Keratinocyte (primary cell): Measurements from ENCODE around the gene RPS18. TPM values are rescaled to one million over a fixed set of nuclear protein-coding genes. Genes with fewer than 3 reads are reported as not detected.

Experiments
- DNase-seq: peaks from one replicate; pipeline ENCODE4 v3.0.0-alpha.2; 2011; ENCODE audit warnings: low read depth, missing footprints, low spot score
- FAIRE-seq: peaks from 2 replicates; lab custom pipeline; 2011; peaks lifted over from hg19 to GRCh38; lab: Jason Lieb, UNC
- H2AFZ ChIP-seq: 2 replicates; pipeline ENCODE4 v1.6.0; 2012; ENCODE audit warnings: low read length, control low read depth, inconsistent platforms; ENCODE audit not compliant: control insufficient read depth
- H3K27ac ChIP-seq: 2 replicates; pipeline ENCODE4 v1.5.1; 2011; ENCODE audit warnings: low read length; ENCODE audit not compliant: control insufficient read depth, insufficient read depth
- H3K27me3 ChIP-seq: 3 replicates; pipeline ENCODE4 v1.6.0; 2011; ENCODE audit warnings: low read length; ENCODE audit not compliant: control insufficient read depth, insufficient read depth; ENCODE audit errors: extremely low read depth
- H3K36me3 ChIP-seq, 2 experiments: 2 replicates in 1 of 2; 3 replicates in 1 of 2; pipeline ENCODE4 v1.5.1; 2011; ENCODE audit warnings: low read length in 2 of 2, mild to moderate bottlenecking in 1 of 2; ENCODE audit not compliant: control insufficient read depth in 2 of 2, insufficient read depth in 2 of 2; ENCODE audit errors: extremely low read depth in 1 of 2
- H3K4me1 ChIP-seq: 3 replicates; pipeline ENCODE4 v1.5.1; 2011; ENCODE audit warnings: low read length; ENCODE audit not compliant: control insufficient read depth, insufficient read depth; ENCODE audit errors: extremely low read depth
- H3K4me2 ChIP-seq: 3 replicates; pipeline ENCODE4 v1.6.0; 2011; ENCODE audit warnings: low read depth, low read length; ENCODE audit not compliant: control insufficient read depth, insufficient read depth; ENCODE audit errors: extremely low read depth
- H3K4me3 ChIP-seq, 3 experiments: fragments of 200-600 bp in 1 of 3; sonication (generic) in 1 of 3; 2 replicates in 2 of 3; 3 replicates in 1 of 3; pipeline ENCODE4 v1.5.1; 2011 to 2016; ENCODE audit warnings: low read length in 3 of 3, mild to moderate bottlenecking in 3 of 3, control low read depth in 2 of 3, inconsistent platforms in 1 of 3, low read depth in 1 of 3, mixed read lengths in 1 of 3, mixed run types in 1 of 3, moderate library complexity in 1 of 3; ENCODE audit not compliant: control insufficient read depth in 2 of 3, insufficient read depth in 2 of 3; ENCODE audit errors: extremely low read depth in 1 of 3
- H3K79me2 ChIP-seq: 2 replicates; pipeline ENCODE4 v1.6.0; 2012; ENCODE audit warnings: low read length; ENCODE audit not compliant: control insufficient read depth, insufficient read depth
- H3K9ac ChIP-seq: 3 replicates; pipeline ENCODE4 v1.6.0; 2011; ENCODE audit warnings: low read length; ENCODE audit not compliant: control insufficient read depth, insufficient read depth; ENCODE audit errors: extremely low read depth
- H3K9me1 ChIP-seq: 3 replicates; pipeline ENCODE4 v1.6.0; 2011; ENCODE audit warnings: low read length; ENCODE audit not compliant: control insufficient read depth, insufficient read depth; ENCODE audit errors: extremely low read depth
- H3K9me3 ChIP-seq: 2 replicates; pipeline ENCODE4 v1.5.1; 2012; ENCODE audit warnings: low read depth, low read length; ENCODE audit not compliant: control insufficient read depth
- H4K20me1 ChIP-seq: 3 replicates; pipeline ENCODE4 v1.6.0; 2011; ENCODE audit warnings: low read length; ENCODE audit not compliant: control insufficient read depth, insufficient read depth; ENCODE audit errors: extremely low read depth
- EZH2 ChIP-seq: IDR thresholded peaks from one replicate; pipeline ENCODE4 v1.6.1; 2012; ENCODE audit warnings: inconsistent platforms, mild to moderate bottlenecking, low read length, moderate library complexity
- dilution Hi-C: fragments of 300-500 bp; cut with MboI; formaldehyde crosslinking; loops from one replicate; pipeline ENCODE4 v1.7.0; 2020; ENCODE audit warnings: low sequenced_read_pairs; ENCODE audit not compliant: extremely low pct_ligation_motif_present
- polyA plus RNA-seq, 5 experiments: library from polyadenylated mRNA; depleted of rRNA in 3 of 5; stranded (reverse) in 3 of 5; stranded (forward) in 1 of 5; unstranded in 1 of 5; fragments of >200 nt; gene quantifications; 1 replicate in 1 of 5; 2 replicates in 3 of 5; 3 replicates in 1 of 5; pipeline versions ENCODE4 v1.2.1 to v1.2.3, GENCODE V29; 2011 to 2012; ENCODE audit warnings: missing spikeins in 2 of 5, low read depth in 1 of 5, low replicate concordance in 1 of 5
- TF ChIP-seq, protein P1 (sequence below), 3 experiments: IDR thresholded peaks in 1 of 3; conservative IDR thresholded peaks in 1 of 3; optimal IDR thresholded peaks in 1 of 3; 2 replicates in 2 of 3; 3 replicates in 1 of 3; pipeline versions ENCODE3 to v1.5.1; 2011; ENCODE audit warnings: low read length in 3 of 3, mild to moderate bottlenecking in 3 of 3, moderate library complexity in 2 of 3, control low read depth in 1 of 3, inconsistent platforms in 1 of 3; ENCODE audit not compliant: insufficient read depth in 2 of 3; ENCODE audit errors: extremely low read depth in 1 of 3

RPS18 gene
- polyA plus RNA-seq, 1 donor (not counting 4 experiments of a cell fraction or from before 2014, with no cell fraction given): 6,374 TPM

GRCh38 chr6:33296797-33297405 lies 25.0 kb downstream of the RPS18 start:
- DNase-seq (no peak), FAIRE-seq (no peak)
- Histone ChIP-seq H3K36me3 (peaks cover 26 to 28% of the 10 kb centered on the region in 2 experiments), H3K4me1 (peaks cover 14% of the 10 kb centered on the region), H3K79me2 (peaks cover 21% of the 10 kb centered on the region), H3K4me2 (peak overlapping the region; percentile 89), H3K9me1 (no peaks in the 10 kb centered on the region), H3K27me3 (no peaks in the 10 kb centered on the region), H3K9ac (peak overlapping the region; percentile 88), H3K4me3 (peak overlapping the region; percentile 66 to 79 (median 70)), H2AFZ (peak overlapping the region; percentile 70), H4K20me1 (no peaks in the 10 kb centered on the region), H3K9me3 (no peaks in the 10 kb centered on the region), H3K27ac (peak overlapping the region; percentile 85)
- dilution Hi-C loops: no loop called here
- TF ChIP-seq EZH2: no peak
- TF ChIP-seq, protein P1, sequence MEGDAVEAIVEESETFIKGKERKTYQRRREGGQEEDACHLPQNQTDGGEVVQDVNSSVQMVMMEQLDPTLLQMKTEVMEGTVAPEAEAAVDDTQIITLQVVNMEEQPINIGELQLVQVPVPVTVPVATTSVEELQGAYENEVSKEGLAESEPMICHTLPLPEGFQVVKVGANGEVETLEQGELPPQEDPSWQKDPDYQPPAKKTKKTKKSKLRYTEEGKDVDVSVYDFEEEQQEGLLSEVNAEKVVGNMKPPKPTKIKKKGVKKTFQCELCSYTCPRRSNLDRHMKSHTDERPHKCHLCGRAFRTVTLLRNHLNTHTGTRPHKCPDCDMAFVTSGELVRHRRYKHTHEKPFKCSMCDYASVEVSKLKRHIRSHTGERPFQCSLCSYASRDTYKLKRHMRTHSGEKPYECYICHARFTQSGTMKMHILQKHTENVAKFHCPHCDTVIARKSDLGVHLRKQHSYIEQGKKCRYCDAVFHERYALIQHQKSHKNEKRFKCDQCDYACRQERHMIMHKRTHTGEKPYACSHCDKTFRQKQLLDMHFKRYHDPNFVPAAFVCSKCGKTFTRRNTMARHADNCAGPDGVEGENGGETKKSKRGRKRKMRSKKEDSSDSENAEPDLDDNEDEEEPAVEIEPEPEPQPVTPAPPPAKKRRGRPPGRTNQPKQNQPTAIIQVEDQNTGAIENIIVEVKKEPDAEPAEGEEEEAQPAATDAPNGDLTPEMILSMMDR (optimal IDR thresholded peaks at IDR 0.05 in 1 of 3, IDR thresholded peaks at IDR 0.05 in 1 of 3, conservative IDR thresholded peaks at IDR 0.05 in 1 of 3; ENCODE audit: extremely low read depth in 1 of 3, insufficient read depth in 2 of 3, low read length in 3 of 3): no peak

- Histone ChIP-seq H4K20me1 (no peaks in the 10 kb centered on the region), H3K27ac (peak overlapping the region; percentile 85), H3K4me2 (peak overlapping the region; percentile 89), H2AFZ (peak overlapping the region; percentile 70), H3K9me1 (no peaks in the 10 kb centered on the region), H3K27me3 (no peaks in the 10 kb centered on the region), H3K4me1 (peaks cover 14% of the 10 kb centered on the region), H3K36me3 (peaks cover 20 to 26% of the 10 kb centered on the region in 2 experiments), H3K9ac (peak overlapping the region; percentile 88), H3K4me3 (peak overlapping the region; percentile 66 to 79 (median 70)), H3K79me2 (peaks cover 18% of the 10 kb centered on the region), H3K9me3 (no peaks in the 10 kb centered on the region)
- dilution Hi-C loops: no loop called here
- TF ChIP-seq EZH2: no peak
- TF ChIP-seq, protein P1 (optimal IDR thresholded peaks at IDR 0.05 in 1 of 3, IDR thresholded peaks at IDR 0.05 in 1 of 3, conservative IDR thresholded peaks at IDR 0.05 in 1 of 3; ENCODE audit: extremely low read depth in 1 of 3, insufficient read depth in 2 of 3, low read length in 3 of 3): no peak
- no peak for FAIRE-seq
- no peak for DNase-seq
Measured at GRCh38 chr6:33297406-33297955, 25.6 kb downstream of the RPS18 start.
